HG03378 (cell line): ENCODE data around the gene LACTB.
"Not testable (repeated sequence)": the region's sequence is repeated elsewhere in the genome, so short reads cannot be mapped to it uniquely, and the experiment has no call there.

ENCODE experiments used
- ATAC-seq: cut with Tn5 transposase; IDR thresholded peaks from one replicate; pipeline ENCODE4 v1.9.1; 2021; ENCODE audit warnings: mild to moderate bottlenecking, moderate library complexity; ENCODE audit not compliant: unreplicated experiment

The LACTB gene

DNA sequence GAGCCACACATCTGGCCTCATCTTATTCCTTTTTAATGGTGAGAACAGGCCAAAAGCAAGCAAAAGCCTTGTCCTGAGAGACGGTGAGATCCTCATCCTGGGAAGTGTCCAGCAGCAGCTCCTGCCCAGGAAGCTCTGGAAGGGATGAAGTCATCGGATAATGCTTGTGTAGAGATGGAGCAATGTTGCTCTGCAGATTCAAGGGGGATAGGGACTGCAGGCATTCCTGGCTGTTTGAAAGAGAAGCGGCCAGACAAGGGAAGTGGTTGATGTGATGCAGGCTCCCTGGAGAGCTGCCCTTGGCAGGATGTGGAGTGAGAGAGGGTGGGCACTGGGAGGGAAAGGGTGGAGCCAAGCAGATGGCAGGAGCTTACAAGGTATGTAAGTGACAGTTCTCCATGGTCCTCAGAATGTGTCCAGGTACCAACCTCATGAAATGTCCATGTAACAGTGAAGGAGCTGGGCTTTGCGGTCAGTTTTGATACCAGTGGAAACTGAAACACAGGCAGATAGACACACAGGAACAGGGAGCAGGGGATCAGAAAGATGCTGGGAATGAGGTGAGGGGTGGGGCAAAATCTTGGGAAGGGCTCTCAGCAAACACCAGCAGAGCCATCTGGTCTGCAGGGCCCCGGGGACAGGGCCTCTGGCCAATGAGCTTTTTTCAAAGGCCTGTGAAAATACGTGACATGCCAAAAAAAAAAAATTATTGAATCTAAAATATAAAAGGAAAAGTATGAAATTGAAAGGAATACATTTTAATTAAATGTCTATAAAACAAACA, 32.2 kb upstream of the LACTB start:
- no peak for ATAC-seq

DNA sequence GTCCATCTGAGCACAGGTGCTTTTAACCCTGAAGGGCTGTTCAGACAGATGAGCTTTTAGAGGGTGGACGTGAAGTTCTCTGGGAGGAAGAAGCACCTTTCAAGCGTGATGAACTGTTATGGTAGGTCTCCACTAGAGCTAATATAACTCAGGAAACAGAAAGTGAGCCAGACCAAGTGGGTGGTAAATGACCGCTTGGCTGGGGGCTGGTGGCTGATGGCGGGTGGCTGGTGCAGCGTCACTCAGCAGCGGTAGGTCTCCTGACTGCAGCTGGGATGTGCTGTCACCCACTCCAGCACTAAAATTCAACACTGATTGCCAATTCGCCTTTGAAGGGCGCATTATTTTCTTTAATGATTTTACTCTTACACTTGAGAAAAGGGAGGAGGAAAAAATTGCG, 31.2 kb upstream of the LACTB start:
- ATAC-seq = no peak

DNA sequence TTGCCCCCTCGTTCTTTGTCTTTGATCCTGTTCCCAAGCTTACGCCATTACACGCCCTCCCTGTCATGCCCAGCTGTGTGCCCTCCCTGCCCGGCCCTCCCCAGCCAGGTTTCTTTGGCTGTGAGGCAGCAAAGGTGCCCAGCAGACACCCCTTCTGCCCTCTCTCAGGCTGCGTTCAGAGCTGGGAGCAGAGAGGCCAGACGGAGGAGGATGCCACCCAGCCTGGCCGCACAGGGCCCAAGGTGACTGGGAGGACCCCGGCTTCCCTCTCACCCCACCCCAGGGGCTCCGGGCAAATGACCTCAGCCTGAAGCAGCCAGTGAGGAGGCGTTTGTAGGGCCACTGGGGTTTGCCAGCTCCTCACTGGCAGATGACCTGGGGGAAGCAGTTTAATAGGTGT, 30.8 kb upstream of the LACTB start:
- ATAC-seq = no peak

DNA sequence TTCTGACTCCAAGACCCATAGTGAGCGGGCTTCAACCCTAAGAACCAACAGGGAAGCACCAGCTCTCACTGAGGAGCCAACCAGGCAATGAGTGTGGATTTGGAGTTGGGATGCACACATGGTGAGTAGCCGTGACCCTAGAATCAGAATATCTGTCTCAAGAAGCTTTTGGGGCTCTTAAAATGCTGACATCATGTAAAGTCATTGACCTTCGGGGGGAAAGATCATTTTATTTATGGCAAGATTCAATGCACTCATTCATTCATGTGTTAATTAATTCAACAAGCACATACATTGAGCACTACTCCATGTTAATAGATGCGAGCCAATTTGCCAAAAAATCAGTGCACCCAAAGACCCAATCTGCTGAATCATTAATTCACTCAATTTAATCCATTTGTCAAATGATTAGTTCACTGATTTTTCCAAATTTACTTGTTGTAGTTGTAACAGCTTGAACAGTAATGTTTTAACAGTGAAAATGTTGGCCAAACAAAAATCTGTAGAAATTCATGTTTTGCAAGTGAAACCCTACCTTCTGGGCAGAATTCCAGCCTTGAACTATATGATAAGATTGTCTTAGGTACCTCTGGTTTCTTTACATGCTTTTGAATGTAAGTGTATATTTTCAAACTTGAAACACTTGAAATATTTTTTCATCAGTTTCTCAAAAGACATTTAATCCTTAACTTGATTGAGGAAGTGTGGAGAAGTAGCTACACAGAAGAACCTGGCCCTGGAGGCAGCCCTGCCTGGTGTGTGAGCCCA, 29.8 kb upstream of the LACTB start:
- no peak for ATAC-seq

DNA sequence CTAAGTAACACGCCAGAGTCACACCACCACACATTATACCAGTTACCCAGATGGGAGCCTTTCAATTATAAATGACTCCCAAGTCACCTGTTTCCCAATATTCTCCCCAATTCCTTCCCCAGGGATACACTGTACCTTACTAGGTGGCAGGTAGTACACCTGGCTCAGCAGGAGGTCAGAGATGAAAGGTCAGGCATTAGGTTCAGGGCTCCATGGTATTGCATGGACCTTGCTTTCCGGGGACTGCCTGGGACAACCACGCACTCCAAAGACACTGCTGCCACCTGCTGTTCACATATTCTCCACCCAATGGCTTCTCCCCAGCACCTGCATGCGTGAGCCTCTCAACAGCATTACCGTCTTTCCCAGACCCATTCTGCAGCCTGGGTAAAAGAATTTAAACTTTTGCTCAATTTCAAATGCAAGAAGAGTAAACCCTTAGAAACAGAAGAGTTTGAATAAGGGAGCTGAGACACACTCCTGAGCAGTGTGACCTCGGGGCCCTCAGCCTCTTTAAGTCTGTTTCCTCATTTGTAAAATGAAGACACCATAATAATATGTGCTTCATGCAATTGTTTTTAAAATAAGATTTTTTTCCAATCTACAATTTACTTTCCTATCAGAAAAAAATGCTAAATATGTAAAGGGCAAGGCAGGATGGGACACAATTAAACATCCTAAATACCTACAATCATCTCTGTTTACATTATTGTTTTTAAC, 28.0 kb upstream of the LACTB start:
- no peak for ATAC-seq

DNA sequence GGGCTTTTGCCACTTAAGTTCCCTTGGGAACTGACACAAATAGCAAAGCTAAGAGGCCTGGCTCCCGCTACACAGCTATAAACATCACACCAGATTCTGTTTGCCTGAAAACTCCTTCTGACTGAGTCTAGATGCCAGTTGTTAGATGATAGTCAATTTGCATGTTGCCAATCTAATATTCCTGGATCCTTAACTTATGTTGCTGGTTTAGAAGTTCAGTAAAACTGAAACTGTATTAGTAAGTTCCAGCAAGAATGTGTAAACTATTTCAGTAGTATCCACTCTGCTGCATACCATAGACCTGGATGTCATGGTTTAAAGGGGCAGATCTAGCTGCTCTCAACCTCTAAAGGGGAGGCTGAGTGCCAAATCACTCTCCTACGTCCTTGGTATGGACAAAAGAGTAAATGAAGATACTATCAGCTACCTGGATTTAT, 27.1 kb upstream of the LACTB start:
- no peak for ATAC-seq

DNA sequence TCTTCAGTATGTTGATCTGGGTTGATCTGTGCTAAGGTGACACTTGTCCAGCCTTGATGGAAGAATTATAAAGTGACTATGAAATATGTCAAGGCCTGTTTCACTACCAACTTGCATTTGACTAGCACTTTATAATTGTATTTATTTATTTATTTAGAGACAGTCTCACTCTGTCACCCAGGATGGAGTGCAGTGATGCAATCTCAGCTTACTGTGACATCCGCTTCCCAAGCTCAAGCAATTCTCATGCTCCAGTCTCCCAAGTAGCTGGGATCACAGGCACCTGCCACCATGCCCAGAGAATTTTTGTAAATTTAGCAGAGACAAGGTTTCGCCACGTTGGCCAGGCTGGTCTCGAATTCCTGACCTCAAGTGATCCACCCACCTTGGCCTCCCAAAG, 25.5 kb upstream of the LACTB start:
- no peak for ATAC-seq

DNA sequence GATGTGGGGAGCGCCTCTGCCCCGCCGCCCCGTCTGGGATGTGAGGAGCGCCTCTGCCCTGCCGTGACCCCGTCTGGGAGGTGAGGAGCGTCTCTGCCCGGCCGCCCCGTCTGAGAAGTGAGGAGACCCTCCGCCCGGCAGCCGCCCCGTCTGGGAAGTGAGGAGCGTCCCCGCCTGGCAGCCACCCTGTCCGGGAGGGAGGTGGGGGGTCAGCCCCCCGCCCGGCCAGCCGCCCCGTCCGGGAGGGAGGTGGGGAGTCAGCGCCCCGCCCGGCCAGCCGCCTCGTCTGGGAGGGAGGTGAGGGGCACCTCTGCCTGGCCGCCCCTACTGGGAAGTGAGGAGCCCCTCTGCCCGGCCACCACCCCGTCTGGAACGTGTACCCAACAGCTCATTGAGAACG, 22.8 kb upstream of the LACTB start:
- ATAC-seq = not testable (repeated sequence)

DNA sequence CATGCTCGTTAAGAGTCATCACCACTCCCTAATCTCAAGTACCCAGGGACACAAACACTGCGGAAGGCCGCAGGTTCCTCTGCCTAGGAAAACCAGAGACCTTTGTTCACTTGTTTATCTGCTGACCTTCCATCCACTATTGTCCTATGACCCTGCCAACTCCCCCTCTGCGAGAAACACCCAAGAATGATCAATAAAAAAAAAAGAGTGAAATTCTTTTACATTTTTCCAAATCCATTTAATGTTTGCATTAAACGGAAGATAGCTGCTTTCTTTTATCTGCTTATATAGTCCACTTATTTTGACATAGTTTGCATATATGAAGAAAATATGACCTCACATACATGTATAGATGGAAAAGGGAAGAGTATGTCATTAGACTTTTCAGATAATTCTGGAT, 22.1 kb upstream of the LACTB start:
- not testable (repeated sequence) for ATAC-seq

DNA sequence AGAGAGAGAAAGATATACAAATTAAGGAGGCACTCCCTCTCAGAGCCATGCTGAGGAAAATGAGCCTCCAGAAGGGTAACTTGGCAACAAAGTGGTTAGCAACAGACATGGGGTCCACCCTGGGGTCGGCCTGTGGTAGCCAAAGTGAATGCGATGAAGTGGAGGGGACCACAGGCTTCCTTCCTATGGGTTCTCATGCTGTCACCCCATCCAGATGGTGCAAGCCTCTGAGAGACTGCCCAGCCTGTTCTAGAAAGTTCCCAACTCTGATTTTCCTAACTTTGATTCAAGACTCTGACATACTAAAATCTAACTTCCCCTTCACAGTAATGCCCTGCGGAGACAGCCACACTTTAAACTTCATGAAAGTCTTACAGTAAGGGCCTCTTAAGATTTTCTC, 18.2 kb upstream of the LACTB start:
- ATAC-seq = no peak

DNA sequence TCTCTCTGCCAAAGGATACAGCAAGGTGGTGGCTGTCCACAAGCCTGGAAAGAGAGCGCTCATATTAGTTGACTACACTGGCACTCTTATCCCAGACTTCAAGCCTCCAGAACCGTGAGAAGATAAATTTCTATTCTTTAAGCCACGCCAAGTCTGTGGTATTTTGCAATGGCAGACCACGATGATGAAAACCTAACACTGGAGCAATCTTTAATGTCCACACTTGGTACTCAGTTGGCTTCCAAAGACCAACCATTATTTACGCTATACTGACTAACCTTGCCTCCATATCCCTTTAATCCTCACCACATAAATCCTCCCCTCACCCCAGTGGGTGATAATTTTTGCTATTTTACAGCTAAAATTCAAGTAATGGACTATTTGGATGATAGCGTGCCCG, 16.9 kb upstream of the LACTB start:
- ATAC-seq = no peak

DNA sequence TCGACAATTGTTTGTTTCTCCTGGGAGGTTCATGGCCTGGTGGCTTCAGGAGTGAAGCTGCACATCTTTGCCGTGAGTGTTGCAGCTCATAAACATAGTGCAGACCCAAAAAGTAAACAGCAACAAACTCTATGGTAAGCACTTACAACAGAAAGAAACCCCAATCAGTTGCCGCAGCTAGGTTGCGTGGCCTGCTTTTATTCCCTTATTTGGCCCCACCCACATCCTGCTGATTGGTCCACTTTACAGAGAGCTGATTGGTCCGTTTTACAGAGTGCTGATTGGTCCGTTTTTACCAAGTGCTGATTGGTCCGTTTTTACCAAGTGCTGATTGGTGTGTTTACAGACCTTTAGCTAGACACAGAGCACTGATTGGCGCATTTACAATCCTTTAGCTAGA, 16.3 kb upstream of the LACTB start:
- ATAC-seq = not testable (repeated sequence)

DNA sequence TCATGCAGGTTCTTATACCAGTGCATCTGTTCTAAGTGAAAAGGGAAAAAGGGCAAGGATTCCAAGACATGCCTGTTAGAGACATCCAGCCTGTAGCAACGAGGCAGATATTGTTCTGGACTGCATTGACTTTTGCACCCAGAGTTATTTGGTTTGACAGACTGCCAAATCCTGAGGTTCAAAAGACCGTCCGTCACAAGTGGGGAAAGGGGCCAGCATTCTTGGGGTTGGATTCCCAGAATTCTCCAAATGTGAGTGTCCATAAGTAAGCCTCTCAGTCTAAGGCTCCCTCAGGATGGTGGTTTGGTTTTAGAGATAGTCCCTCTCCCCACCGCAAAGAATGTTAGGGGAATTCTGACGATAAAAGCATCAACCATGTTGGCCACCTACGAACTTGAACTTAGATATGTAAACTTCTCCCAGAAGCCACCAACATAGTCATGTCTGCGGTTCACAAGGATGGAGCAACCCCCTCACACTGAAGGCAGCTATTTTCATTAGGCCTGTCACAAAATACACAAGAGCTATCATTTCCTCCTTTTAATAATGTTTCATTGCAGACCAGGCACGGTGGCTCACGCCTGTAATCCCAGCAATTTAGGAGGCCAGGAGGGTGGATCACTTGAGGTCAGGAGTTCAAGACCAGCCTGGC, 13.6 kb upstream of the LACTB start:
- ATAC-seq = no peak

DNA sequence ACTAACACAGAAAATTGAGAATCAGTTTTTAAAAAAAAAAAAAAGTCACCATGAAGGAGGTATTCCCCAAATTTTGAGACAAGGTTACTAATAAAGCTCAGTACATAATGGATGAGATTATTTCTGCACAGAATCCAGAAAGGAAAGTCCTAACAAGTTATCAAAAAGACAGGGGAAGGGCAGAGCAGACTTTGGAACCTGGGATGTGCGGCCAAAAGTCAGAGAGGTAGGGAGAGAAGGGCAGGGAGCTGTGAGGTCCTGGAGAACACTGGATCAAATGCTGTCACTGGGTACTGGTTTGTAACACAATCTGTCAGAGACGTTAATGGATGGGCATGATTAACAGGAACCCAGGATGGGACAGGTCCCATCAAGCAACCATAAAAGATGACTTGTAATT, 12.2 kb upstream of the LACTB start:
- ATAC-seq = no peak

DNA sequence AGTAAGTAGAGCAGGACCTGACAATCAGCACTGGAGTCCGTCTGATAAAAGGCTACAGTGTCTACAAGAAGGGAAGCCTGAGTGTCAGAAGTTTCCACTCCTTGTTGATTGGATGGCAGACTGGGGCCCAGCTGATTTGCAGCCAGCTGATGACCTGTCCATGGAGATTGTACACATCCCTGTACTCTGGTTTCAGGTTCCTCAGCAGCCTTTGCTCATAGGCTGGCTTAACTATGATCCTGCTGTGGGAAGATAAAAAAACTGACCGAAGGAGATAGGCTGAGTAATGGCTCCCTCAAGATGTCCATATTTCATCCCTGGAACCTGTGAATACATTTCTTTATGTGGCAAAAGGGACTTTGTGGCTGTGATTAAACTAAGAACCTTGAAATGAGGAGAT, 11.7 kb upstream of the LACTB start:
- no peak for ATAC-seq

DNA sequence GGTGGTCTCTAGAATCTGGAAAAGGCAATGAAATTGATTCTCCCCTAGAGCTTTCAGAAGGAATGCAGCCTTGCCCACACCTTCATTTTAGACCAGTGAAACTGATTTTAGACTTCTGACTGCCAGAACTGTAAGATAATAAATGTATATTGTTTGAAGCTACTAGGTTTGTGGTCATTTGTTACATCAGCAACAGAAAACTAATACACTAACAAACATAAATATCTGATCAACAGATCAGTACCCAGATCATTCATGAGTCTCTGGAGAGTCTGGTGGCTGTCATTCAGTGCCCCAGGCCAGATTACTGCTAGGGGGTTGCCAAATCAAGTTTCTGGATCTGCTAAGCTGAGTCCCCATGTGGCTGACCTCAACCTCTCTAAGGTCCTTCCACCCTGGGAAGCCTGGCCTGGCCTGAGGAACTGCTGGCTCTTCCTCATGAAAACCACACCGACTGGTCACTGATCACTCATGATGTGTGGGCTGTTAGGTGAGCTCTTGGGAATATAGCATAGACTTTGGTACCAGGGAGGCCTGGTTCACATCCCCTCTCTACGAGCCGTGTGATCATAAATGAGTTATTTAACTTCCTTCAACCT, 11.1 kb upstream of the LACTB start:
- no peak for ATAC-seq

DNA sequence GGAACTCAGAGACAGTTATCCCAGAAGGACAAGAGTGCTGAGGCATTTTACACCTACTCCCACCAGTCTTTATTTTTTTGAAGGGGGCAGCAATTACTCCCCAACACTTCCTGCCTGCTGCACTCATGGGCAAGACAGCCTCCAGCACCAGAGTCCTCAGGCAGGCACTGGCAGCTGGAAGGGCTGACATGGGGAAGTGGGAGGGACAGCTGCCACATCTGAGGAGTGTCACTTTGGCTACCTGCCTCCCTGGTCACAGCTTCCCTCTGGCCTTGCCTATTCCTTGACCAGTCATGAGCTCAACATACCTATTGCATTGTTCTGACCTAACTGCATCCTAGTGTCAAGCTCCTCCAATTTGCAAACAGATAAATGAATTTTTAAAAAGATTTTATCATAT, 10.2 kb upstream of the LACTB start:
- no peak for ATAC-seq

DNA sequence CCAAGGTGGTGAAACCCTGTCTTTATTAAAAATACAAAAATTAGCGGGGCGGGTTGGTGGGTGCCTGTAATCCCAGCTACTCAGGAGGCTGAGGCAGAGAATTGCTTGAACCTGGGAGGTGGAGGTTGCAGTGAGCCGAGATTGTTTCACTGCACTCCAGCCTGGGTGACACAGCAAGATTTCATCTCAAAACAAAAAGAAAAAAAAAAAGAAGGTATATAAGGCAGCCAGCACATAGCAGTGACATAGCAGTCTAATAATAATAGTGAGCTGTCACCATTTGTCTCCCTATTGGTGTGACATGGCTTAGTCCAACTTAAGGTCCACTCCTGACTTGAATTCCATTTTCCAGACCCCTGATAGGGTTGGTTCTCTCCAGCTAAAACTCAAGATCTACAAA, 8.8 kb upstream of the LACTB start:
- ATAC-seq = no peak

DNA sequence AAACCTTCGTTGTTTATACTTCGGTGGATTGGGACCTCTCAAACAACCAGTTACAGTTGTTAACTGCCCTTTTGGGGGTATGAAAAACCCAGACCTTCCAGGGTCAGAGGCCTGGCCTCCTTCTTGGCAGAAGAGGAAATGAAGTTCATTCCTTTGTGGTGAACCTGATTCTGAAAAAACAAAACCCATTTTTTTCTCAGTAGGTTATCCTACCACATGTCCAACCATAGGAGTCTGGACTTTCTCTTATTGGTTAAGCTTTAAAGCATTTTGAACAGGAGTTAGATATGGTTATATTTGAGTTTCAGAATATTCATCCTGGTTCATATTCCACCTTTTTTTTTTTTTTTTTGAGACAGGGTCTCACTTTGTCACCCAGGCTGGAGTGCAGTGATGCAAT, 7.2 kb upstream of the LACTB start:
- no peak for ATAC-seq

DNA sequence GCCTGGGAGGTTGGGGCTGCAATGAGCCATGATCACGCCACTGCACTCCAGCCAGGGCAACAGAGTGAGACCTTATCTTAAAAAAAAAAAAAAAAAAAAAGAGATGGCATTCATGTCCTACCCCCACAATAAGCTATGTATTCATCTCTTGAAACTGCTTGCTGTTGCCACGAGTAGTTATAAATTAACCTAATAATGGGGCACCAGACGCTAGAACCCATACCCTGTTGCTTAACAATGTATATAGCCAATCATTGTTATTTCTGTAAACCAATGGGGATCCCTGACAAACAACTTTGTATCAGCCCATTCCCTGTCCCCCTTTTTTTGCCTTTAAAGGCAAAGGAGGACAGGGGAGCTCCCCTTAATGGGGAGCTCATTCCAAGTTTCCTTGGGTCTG, 2.8 kb upstream of the LACTB start:
- no peak for ATAC-seq
